ENCODE measurements around the gene ADAM22. TPM values are rescaled to one million over a fixed set of nuclear protein-coding genes. Genes with fewer than 3 reads are reported as not detected.

ADAM22 gene
- total RNA-seq, 6 experiments from 2014 or later = 0.06 to 0.32 (median 0.10) TPM

GRCh38 chr7:88090240-88090639 is 156.2 kb downstream of the ADAM22 start:
- Histone ChIP-seq H3K4me3 (no peak overlapping the region), H3K9me3 (no peaks in the 10 kb centered on the region), H3K27me3 (no peaks in the 10 kb centered on the region), H3K36me3 (no peaks in the 10 kb centered on the region), H3K27ac (no peak overlapping the region), H3K4me1 (no peaks in the 10 kb centered on the region)
- intact Hi-C loops (cut with DNase I) = no loop called here
- WGBS (ENCODE audit: insufficient coverage, low coverage, low lambda C conversion rate, missing lambda C conversion rate) = 36% methylated on average over 1 of the region's 1 CpG
- ATAC-seq (no peak), DNase-seq (no peak)
- no peak for TF ChIP-seq POLR2A (IDR thresholded peaks at IDR 0.05)
- TF ChIP-seq, protein P1, sequence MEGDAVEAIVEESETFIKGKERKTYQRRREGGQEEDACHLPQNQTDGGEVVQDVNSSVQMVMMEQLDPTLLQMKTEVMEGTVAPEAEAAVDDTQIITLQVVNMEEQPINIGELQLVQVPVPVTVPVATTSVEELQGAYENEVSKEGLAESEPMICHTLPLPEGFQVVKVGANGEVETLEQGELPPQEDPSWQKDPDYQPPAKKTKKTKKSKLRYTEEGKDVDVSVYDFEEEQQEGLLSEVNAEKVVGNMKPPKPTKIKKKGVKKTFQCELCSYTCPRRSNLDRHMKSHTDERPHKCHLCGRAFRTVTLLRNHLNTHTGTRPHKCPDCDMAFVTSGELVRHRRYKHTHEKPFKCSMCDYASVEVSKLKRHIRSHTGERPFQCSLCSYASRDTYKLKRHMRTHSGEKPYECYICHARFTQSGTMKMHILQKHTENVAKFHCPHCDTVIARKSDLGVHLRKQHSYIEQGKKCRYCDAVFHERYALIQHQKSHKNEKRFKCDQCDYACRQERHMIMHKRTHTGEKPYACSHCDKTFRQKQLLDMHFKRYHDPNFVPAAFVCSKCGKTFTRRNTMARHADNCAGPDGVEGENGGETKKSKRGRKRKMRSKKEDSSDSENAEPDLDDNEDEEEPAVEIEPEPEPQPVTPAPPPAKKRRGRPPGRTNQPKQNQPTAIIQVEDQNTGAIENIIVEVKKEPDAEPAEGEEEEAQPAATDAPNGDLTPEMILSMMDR (IDR thresholded peaks at IDR 0.05) = no peak

GRCh38 chr7:88090671-88091070 is 156.6 kb downstream of the ADAM22 start:
- no peak overlapping the region for H3K27ac ChIP-seq
- H3K4me3 ChIP-seq = no peak overlapping the region
- H3K4me1 ChIP-seq = no peaks in the 10 kb centered on the region
- H3K9me3 ChIP-seq = no peaks in the 10 kb centered on the region
- H3K36me3 ChIP-seq = no peaks in the 10 kb centered on the region
- WGBS (ENCODE audit: insufficient coverage, low coverage, low lambda C conversion rate, missing lambda C conversion rate) = 31% methylated on average over 2 of the region's 2 CpGs
- DNase-seq (no peak), ATAC-seq (no peak)
- H3K27me3 ChIP-seq = no peaks in the 10 kb centered on the region
- TF ChIP-seq, protein P1 (IDR thresholded peaks at IDR 0.05) = no peak
- TF ChIP-seq POLR2A (IDR thresholded peaks at IDR 0.05) = no peak
- intact Hi-C loops (cut with DNase I) = no loop called here

DNA sequence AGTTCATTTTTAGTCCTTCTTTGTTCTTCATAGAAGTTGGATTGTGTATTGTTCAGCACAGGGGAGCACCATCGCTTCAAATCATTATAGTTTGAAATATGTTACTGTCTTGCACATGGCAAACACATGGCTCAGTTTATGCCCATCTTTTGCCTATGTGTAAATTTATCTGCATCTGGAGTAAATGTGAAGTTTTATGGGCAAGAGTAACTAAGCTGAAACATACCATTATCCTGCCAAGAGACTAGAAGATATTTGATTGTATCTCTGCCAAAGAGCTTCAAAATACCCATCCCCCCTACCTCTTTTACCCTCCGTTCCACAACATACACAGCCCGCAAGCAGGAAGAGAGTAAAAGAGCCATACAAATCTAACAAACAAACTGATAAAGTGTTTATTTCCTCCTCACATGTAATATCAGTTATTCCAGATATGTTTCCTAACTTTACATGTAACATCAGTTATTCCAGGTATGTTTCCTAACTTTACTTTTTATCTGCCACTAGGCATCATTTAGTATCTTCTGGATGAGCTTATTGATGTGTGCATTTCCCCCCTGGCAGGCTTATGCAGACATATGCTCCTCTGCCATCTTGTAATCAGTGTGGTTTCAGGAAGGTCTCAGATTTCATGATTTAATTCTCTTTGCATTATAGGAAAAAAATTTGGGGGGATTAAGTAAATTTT is 158.1 kb downstream of the ADAM22 start:
- ATAC-seq = no peak
- TF ChIP-seq, protein P1 (IDR thresholded peaks at IDR 0.05) = no peak
- TF ChIP-seq POLR2A (IDR thresholded peaks at IDR 0.05) = no peak

GRCh38 chr7:88092676-88092999 is 158.6 kb downstream of the ADAM22 start:
- H3K27ac ChIP-seq = no peak overlapping the region
- intact Hi-C loops (cut with DNase I) = no loop called here
- no peaks in the 10 kb centered on the region for H3K36me3 ChIP-seq
- no peaks in the 10 kb centered on the region for H3K9me3 ChIP-seq
- TF ChIP-seq, protein P1 (IDR thresholded peaks at IDR 0.05) = no peak
- H3K27me3 ChIP-seq = no peaks in the 10 kb centered on the region
- DNase-seq (no peak), ATAC-seq (no peak)
- no peak overlapping the region for H3K4me3 ChIP-seq
- no peaks in the 10 kb centered on the region for H3K4me1 ChIP-seq

More for the DNA sequence above, 158.1 kb downstream of the ADAM22 start:
- no peak for DNase-seq
- no peaks in the 10 kb centered on the region for H3K9me3 ChIP-seq
- intact Hi-C loops (cut with DNase I) = no loop called here
- no peaks in the 10 kb centered on the region for H3K4me1 ChIP-seq
- no peaks in the 10 kb centered on the region for H3K27me3 ChIP-seq
- no peaks in the 10 kb centered on the region for H3K36me3 ChIP-seq
- no peak overlapping the region for H3K4me3 ChIP-seq
- WGBS (ENCODE audit: insufficient coverage, low coverage, low lambda C conversion rate, missing lambda C conversion rate) = 89% methylated on average over 3 of the region's 3 CpGs
- H3K27ac ChIP-seq = no peak overlapping the region

DNA sequence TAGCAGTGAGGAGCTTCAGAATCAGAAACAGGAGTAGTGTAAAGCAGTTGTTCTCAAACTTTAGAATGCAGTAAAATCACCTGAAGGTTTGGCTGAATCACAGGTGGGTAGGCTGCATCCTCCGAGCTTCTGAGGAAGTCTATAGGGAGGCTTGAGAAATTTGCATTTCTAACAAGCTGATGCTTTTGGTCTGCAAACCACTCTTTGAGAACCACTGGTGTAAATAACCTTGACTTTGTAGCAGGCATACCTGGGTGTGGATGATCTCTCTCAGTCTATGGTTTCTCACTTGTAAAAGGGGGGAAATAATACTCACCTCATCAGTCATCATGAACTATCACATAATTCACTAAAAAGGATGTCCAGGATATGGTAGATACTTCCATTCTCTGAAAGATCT is 167.7 kb downstream of the ADAM22 start:
- Histone ChIP-seq H3K9me3 (no peaks in the 10 kb centered on the region), H3K4me3 (no peak overlapping the region), H3K4me1 (no peaks in the 10 kb centered on the region), H3K27ac (no peak overlapping the region), H3K36me3 (no peaks in the 10 kb centered on the region), H3K27me3 (no peaks in the 10 kb centered on the region)
- ATAC-seq (no peak), DNase-seq (no peak)
- TF ChIP-seq, protein P1 (IDR thresholded peaks at IDR 0.05) = no peak
- TF ChIP-seq POLR2A (IDR thresholded peaks at IDR 0.05) = no peak
- WGBS (ENCODE audit: insufficient coverage, low coverage, low lambda C conversion rate, missing lambda C conversion rate) = 75% methylated on average over 1 of the region's 1 CpG
- intact Hi-C loops (cut with DNase I) = no loop called here

Data from right lobe of liver (tissue), 6 donors.